Measurements from ENCODE around the gene DNAH11.

GRCh38 chr7:21656796-21657195 is 114.0 kb downstream of the DNAH11 start:
- TF ChIP-seq CTCF (IDR thresholded peaks at IDR 0.05) (no peak), POLR2A (IDR thresholded peaks at IDR 0.05) (no peak)

Data from testis (tissue), 2 donors.